HepG2 (cell line): ENCODE data around the gene ZBTB22. TPM values are rescaled to one million over a fixed set of nuclear protein-coding genes. Genes with fewer than 3 reads are reported as not detected.
A peak's percentile ranks its signal among the peaks of the same experiment; 100 is the strongest.

Experiments used
- ARHGAP35 ChIP-seq: sonication (generic); formaldehyde crosslinking; IDR thresholded peaks from 2 replicates; pipeline ENCODE4 v1.9.0; 2022; ENCODE audit warnings: mild to moderate bottlenecking, inconsistent platforms, moderate library complexity, missing genetic modification reagents, borderline replicate concordance
- ATAD3A ChIP-seq: sonication (generic); formaldehyde crosslinking; IDR thresholded peaks from 2 replicates; pipeline ENCODE4 v1.4.0; 2020; ENCODE audit warnings: missing genetic modification reagents
- EHMT2 ChIP-seq: fragments of 200-600 bp; sonication (generic); IDR thresholded peaks from 2 replicates; pipeline ENCODE4 v1.7.0; 2017; ENCODE audit warnings: antibody characterized with exemption, low read depth, low read length, borderline replicate concordance
- FOSL2 ChIP-seq: sonication (generic); formaldehyde crosslinking; IDR thresholded peaks from 2 replicates; pipeline ENCODE4 v1.4.0; 2020; ENCODE audit warnings: missing genetic modification reagents
- FOXC1 ChIP-seq: sonication (generic); formaldehyde crosslinking; IDR thresholded peaks from 2 replicates; pipeline ENCODE4 v1.8.0; 2022; ENCODE audit warnings: mild to moderate bottlenecking, missing genetic modification reagents, borderline replicate concordance
- HNF4A ChIP-seq: sonication (generic); formaldehyde crosslinking; IDR thresholded peaks from 2 replicates; pipeline ENCODE4 v1.4.0; 2020; ENCODE audit warnings: missing genetic modification reagents
- HNRNPUL1 ChIP-seq: fragments of 200-400 bp; formaldehyde crosslinking; IDR thresholded peaks from 2 replicates; pipeline ENCODE4 v1.6.1; 2017; ENCODE audit warnings: low read depth, mild to moderate bottlenecking, low read length, moderate library complexity
- MIER2 ChIP-seq: IDR thresholded peaks from 2 replicates; pipeline ENCODE4 v1.6.1; 2016; ENCODE audit warnings: missing biosample characterization, missing genetic modification reagents
- MIER3 ChIP-seq: IDR thresholded peaks from 2 replicates; pipeline ENCODE4 v1.6.1; 2016; ENCODE audit warnings: missing compliant biosample characterization, borderline replicate concordance
- NFRKB ChIP-seq: fragments of 450-650 bp; IDR thresholded peaks from 2 replicates; pipeline ENCODE4 v1.6.1; 2017
- NRL ChIP-seq: sonication (generic); formaldehyde crosslinking; IDR thresholded peaks from 2 replicates; pipeline ENCODE4 v1.5.0; 2020; ENCODE audit warnings: missing genetic modification reagents, mild to moderate bottlenecking, moderate library complexity, borderline replicate concordance
- PCBP1 ChIP-seq: fragments of 200-400 bp; formaldehyde crosslinking; IDR thresholded peaks from 2 replicates; pipeline ENCODE4 v1.6.1; 2017; ENCODE audit warnings: mild to moderate bottlenecking, low read depth, low read length, borderline replicate concordance
- TAF15 ChIP-seq: fragments of 200-400 bp; formaldehyde crosslinking; IDR thresholded peaks from one replicate; pipeline ENCODE4 v1.6.1; 2018; ENCODE audit warnings: mild to moderate bottlenecking, low read depth, low read length; ENCODE audit not compliant: poor library complexity, severe bottlenecking
- YEATS2 ChIP-seq: sonication (generic); formaldehyde crosslinking; IDR thresholded peaks from 2 replicates; pipeline ENCODE4 v1.4.0; 2020; ENCODE audit warnings: missing genetic modification reagents, borderline replicate concordance
- ZKSCAN1 ChIP-seq: fragments of 150-350 bp; IDR thresholded peaks from 2 replicates; pipeline ENCODE4 v1.6.1; 2014; ENCODE audit warnings: low read length
- ZNF121 ChIP-seq: sonication (generic); formaldehyde crosslinking; IDR thresholded peaks from 2 replicates; pipeline ENCODE4 v1.5.0; 2020; ENCODE audit warnings: mild to moderate bottlenecking, missing genetic modification reagents
- polyA plus RNA-seq, 8 experiments: library from polyadenylated mRNA; depleted of rRNA in 3 of 8; stranded (reverse) in 7 of 8; unstranded in 1 of 8; fragments of >200 nt; fragmentation: Illumina TruSeq in 4 of 8; extraction: Trizol in 4 of 8; gene quantifications; 2 replicates each; pipeline versions ENCODE4 v1.2.1 to v1.2.3, GENCODE V29; 2011 to 2016; ENCODE audit warnings: low read depth in 4 of 8, missing spikeins in 1 of 8, mixed read lengths in 1 of 8; ENCODE audit not compliant: insufficient read depth in 1 of 8
- total RNA-seq, 5 experiments: library from RNA; depleted of rRNA; stranded (reverse); fragments of >200 nt; fragmentation: Illumina TruSeq; extraction: Trizol; gene quantifications; 2 replicates each; pipeline ENCODE4 v1.2.3, GENCODE V29; 2016; ENCODE audit warnings: low read depth in 1 of 5
- TF ChIP-seq, protein P1 (sequence below): sonication (generic); formaldehyde crosslinking; IDR thresholded peaks from 2 replicates; pipeline ENCODE4 v1.4.0; 2020; ENCODE audit warnings: missing genetic modification reagents
- TF ChIP-seq, protein P2 (sequence below): sonication (generic); formaldehyde crosslinking; IDR thresholded peaks from 2 replicates; pipeline ENCODE4 v1.4.0; 2020; ENCODE audit warnings: missing genetic modification reagents
- TF ChIP-seq, protein P3 (sequence below): IDR thresholded peaks from 2 replicates; pipeline ENCODE4 v1.4.0; 2020; ENCODE audit warnings: mild to moderate bottlenecking, missing genetic modification reagents

Gene ZBTB22
- total and polyA plus RNA-seq, 2 of the 13 experiments (the other 11 are each of a cell fraction or from before 2014, with no cell fraction given), result 8.0 to 10.6 TPM

DNA sequence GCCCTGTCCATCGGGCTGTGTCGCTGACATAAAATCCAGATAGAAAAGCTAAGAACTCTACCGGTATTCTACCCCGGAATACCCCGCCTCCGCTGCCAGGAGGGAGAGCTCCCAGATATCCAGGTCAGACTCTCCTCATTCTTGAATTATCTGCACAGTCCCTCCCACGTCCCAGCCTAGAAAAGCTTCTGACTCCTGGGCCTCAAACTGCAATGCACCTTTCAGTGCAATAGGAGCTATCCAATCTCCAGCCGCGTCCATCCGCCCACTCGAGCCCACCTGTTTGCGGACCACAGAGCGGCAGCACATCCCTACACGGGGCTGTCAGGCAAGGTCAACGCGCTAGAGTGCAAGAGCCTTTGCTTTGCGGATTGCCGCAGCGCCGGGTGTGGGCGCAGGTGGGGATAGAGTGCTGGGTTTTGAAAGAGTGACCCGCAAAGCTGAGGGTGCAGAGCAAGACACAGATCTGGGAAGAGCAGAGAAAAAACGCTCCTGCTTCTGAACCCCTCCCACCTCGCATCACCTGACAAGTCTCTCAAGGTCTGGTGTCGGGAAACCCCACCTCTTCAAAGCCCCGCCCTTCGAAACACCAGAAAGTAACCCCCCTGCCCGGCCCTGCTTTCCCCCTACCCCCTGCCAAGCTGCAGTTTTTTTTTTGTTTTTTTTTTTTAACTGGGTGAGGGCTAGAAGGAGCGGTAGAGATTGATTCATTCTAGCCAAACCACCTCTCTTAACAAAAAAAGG lies 5.0 kb downstream of the ZBTB22 start (continued):
- TF ChIP-seq, protein P1, sequence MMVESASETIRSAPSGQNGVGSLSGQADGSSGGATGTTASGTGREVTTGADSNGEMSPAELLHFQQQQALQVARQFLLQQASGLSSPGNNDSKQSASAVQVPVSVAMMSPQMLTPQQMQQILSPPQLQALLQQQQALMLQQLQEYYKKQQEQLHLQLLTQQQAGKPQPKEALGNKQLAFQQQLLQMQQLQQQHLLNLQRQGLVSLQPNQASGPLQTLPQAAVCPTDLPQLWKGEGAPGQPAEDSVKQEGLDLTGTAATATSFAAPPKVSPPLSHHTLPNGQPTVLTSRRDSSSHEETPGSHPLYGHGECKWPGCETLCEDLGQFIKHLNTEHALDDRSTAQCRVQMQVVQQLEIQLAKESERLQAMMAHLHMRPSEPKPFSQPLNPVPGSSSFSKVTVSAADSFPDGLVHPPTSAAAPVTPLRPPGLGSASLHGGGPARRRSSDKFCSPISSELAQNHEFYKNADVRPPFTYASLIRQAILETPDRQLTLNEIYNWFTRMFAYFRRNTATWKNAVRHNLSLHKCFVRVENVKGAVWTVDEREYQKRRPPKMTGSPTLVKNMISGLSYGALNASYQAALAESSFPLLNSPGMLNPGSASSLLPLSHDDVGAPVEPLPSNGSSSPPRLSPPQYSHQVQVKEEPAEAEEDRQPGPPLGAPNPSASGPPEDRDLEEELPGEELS, result peak; percentile 39; the same call in 1 of the 2 replicates
- TF ChIP-seq ARHGAP35 (CRISPR knock-in tag) (no peak), HNRNPUL1 (no peak), FOXC1 (CRISPR knock-in tag) (peak; percentile 71; the same call in 1 of the 2 replicates), ZNF121 (0 out of 2 replicates have a peak, but pooled peaks have one; percentile 29), ATAD3A (no peak), NRL (CRISPR knock-in tag) (0 out of 2 replicates have a peak, but pooled peaks have one; percentile 29), FOSL2 (CRISPR knock-in tag) (peak; percentile 51), PCBP1 (0 out of 2 replicates have a peak, but pooled peaks have one; percentile 31), HNF4A (CRISPR knock-in tag) (peak; percentile 34; the same call in 1 of the 2 replicates), MIER2 (CRISPR knock-in tag) (0 out of 2 replicates have a peak, but pooled peaks have one; percentile 58), TAF15 (no peak), MIER3 (CRISPR knock-in tag) (peak; percentile 34; the same call in 1 of the 2 replicates), EHMT2 (no peak), YEATS2 (CRISPR knock-in tag) (no peak), ZKSCAN1 (no peak), NFRKB (no peak)
- TF ChIP-seq, protein P2, sequence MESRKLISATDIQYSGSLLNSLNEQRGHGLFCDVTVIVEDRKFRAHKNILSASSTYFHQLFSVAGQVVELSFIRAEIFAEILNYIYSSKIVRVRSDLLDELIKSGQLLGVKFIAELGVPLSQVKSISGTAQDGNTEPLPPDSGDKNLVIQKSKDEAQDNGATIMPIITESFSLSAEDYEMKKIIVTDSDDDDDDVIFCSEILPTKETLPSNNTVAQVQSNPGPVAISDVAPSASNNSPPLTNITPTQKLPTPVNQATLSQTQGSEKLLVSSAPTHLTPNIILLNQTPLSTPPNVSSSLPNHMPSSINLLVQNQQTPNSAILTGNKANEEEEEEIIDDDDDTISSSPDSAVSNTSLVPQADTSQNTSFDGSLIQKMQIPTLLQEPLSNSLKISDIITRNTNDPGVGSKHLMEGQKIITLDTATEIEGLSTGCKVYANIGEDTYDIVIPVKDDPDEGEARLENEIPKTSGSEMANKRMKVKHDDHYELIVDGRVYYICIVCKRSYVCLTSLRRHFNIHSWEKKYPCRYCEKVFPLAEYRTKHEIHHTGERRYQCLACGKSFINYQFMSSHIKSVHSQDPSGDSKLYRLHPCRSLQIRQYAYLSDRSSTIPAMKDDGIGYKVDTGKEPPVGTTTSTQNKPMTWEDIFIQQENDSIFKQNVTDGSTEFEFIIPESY, result 0 out of 2 replicates have a peak, but pooled peaks have one; percentile 20
- TF ChIP-seq, protein P3, sequence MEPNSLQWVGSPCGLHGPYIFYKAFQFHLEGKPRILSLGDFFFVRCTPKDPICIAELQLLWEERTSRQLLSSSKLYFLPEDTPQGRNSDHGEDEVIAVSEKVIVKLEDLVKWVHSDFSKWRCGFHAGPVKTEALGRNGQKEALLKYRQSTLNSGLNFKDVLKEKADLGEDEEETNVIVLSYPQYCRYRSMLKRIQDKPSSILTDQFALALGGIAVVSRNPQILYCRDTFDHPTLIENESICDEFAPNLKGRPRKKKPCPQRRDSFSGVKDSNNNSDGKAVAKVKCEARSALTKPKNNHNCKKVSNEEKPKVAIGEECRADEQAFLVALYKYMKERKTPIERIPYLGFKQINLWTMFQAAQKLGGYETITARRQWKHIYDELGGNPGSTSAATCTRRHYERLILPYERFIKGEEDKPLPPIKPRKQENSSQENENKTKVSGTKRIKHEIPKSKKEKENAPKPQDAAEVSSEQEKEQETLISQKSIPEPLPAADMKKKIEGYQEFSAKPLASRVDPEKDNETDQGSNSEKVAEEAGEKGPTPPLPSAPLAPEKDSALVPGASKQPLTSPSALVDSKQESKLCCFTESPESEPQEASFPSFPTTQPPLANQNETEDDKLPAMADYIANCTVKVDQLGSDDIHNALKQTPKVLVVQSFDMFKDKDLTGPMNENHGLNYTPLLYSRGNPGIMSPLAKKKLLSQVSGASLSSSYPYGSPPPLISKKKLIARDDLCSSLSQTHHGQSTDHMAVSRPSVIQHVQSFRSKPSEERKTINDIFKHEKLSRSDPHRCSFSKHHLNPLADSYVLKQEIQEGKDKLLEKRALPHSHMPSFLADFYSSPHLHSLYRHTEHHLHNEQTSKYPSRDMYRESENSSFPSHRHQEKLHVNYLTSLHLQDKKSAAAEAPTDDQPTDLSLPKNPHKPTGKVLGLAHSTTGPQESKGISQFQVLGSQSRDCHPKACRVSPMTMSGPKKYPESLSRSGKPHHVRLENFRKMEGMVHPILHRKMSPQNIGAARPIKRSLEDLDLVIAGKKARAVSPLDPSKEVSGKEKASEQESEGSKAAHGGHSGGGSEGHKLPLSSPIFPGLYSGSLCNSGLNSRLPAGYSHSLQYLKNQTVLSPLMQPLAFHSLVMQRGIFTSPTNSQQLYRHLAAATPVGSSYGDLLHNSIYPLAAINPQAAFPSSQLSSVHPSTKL (CRISPR knock-in tag), result peak; percentile 32; the same call in 1 of the 2 replicates
